ENCODE results near the gene ANKRD37.
A peak's percentile ranks its signal among the peaks of the same experiment; 100 is the strongest.

Gene ANKRD37

GRCh38 chr4:185381288-185382196, 15.1 kb upstream of the ANKRD37 start:
- no peak for DNase-seq

GRCh38 chr4:185382754-185383153, 13.9 kb upstream of the ANKRD37 start:
- no peak for DNase-seq

DNA sequence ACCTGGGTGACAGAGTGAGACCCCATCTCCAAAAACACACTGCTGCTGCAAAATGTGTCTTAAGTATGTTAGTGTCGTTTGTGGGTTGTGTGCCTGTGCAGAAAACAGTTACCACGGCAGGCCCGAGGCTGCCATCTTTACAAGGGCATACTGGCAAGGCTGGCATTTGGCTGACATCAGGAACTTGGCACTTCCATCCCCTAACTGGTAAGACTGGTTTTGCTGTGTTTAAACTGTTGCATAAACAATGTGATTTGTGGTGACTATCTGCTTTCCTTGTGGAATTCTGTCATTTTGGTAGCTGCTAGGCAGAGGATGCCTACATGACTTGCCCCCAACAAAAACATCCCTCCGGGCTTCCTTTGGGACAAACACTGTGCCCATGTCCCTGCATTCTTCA, 13.2 kb upstream of the ANKRD37 start:
- DNase-seq = no peak

DNA sequence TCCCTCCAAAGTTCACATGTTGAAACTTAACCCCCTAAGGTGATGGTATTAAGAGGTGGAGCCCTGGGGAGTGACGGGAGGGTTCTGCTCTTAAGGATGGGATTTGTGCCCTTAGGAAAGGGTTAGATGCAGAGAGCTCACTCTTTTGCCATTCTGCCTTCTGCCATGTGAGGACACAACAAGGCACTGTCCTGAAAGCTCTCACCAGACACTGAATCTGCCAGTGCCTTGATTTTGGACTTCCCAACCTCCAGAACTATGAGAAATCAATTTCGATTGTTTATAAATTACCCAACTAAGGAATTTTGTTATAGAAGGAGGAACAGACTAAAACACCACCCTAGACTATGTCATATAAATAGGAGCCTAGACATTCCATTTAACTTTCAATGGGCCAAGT, 12.6 kb upstream of the ANKRD37 start:
- DNase-seq = no peak

GRCh38 chr4:185384930-185385331, 11.7 kb upstream of the ANKRD37 start:
- DNase-seq = no peak

- DNase-seq = no peak
Measured at GRCh38 chr4:185387957-185388356, 8.7 kb upstream of the ANKRD37 start.

GRCh38 chr4:185390941-185391340, 5.7 kb upstream of the ANKRD37 start:
- no peak for DNase-seq

GRCh38 chr4:185392156-185392555, 4.5 kb upstream of the ANKRD37 start:
- DNase-seq = no peak

DNA sequence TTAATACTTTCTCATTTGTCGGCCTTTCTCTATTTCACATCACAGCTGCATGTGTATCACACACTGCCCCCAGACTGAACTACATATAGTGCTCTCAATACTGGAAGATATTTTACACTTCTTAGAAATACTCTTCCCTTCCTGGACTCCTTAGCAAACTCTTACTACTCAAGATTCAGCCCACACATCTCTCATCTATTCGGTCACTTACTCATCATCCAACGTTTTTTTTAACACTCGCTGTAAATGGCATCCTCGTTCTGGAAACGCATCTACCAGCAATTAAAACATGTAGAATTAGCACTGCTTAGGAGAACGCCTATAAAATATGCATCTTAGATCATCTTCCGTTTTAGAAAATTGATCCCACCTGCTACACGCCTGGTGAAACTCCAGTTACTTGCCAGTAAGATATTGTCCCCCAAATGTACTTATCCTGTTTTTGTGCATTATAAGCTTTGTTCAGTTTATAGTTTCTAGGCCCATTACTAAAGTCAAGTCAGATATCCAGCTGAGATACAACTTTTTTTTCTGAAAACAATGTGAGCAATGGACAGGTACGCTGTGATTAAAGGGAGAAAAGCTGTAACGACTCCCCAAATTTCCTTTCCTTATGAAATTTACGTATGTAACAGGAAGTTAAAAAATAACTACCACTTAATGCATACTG, 1.9 kb upstream of the ANKRD37 start:
- DNase-seq = no peak

GRCh38 chr4:185395238-185395955, 1.2 kb upstream of the ANKRD37 start, which contains the start of gene LRP2BP:
TSS of gene LRP2BP (minus strand) at chr4:185395924. CDS start at chr4:185378186, 17,738 bp downstream.
- DNase-seq = peak; percentile 37

DNA sequence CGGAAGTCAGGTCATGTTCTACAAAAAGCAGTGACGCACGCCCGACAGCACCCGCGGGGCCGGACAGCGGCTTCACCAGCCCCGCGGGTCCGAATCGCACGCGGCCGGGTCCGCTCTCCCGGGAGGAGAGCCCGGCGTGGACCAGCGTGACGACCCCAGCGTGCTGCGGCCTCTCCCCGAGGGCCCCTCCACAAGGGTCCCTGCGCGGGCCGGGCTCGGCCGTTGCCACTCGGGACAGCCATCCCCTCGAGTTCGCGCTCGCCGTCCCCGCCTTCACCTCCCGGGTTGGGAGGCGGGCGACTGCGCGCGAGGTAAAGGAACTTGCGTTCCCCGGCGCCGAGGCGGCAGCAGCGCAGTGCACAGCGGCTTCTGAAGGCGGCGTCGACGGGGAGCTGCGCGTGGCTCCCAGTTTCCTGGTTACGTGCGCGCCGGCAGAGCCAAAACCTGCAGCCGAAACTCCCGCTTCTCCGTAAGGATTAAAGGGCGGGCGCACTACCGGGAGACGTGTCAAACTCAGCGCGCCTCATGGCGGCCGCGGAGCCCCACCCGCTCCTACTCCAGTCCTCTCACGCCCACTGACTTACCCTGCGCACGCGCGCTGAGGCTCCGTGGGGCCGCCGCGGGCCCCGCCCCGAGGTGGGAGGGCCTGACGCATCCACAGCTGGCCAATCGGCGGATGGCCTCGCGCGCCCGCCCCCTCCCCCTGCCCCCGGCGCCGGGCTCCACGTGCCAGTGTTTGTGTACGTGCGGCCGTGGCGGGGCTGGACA, 501 bp upstream of the ANKRD37 start:
- peak; percentile 88 for DNase-seq

- no peak for DNase-seq
Measured at GRCh38 chr4:185398618-185399017, 2.0 kb downstream of the ANKRD37 start.

- DNase-seq = no peak
Measured at GRCh38 chr4:185399466-185399865, 2.8 kb downstream of the ANKRD37 start.

DNA sequence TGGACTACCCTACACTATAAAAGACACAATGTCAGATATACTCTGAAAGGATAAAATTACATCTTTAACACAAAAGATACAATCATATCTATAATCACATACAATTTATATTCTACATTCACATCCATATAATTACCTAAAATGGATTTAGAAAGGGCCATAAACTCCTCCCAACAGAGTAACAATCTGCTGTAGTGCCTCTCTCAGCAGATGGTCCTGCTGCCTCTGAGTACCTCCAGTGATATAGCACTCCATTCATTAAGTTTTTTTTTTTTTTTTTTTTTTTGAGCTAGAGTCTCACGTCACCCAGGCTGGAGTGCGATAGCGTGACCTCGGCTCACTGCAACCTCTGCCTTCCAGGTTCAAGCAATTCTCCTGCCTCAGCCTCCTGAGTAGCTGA, 7.4 kb downstream of the ANKRD37 start:
- no peak for DNase-seq

DNA sequence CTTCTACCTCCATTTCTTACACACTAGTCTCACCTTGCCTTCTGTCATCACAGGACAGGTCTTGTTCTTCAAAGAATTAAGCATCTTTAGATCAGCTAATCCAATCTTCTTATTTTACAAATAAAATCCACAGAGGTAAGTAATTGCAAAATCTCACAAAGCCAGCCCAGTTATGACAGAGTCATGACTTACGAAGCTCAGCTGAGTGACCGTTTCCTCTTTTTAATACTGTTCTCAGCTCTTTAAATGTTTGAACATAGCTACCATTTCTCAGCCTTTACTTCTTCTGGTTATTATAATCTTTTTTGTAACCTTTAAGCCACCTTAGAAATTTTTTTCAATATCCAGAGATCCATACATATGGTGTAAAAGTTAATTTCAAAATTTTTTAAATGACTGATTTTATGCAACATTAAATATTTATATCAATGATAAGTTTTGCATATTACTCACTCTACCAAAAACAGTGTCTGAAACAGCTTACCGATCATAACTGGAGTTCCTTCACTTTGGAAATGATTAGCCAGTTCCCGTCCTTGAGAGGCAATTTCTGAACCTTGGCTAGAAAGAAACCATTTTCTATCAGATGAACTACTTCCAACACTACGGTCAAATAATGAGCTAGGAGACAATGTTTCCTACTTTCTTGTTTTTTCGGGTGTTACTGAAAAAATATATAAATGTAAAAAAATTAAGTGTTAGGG, 8.8 kb downstream of the ANKRD37 start:
- DNase-seq = no peak

- no peak for DNase-seq
Measured at GRCh38 chr4:185408432-185408831, 11.8 kb downstream of the ANKRD37 start.

- no peak for DNase-seq
Measured at GRCh38 chr4:185411849-185412248, 15.2 kb downstream of the ANKRD37 start.

GRCh38 chr4:185412412-185412811, 15.8 kb downstream of the ANKRD37 start:
- DNase-seq = no peak

- DNase-seq = no peak
Measured at GRCh38 chr4:185416955-185417354, 20.3 kb downstream of the ANKRD37 start.

GRCh38 chr4:185421366-185422124, 24.9 kb downstream of the ANKRD37 start:
- DNase-seq = no peak
